Measurements from ENCODE around the gene FAM110C.
"Not testable (repeated sequence)": the region's sequence is repeated elsewhere in the genome, so short reads cannot be mapped to it uniquely, and the experiment has no call there.

- TF ChIP-seq, protein P1, sequence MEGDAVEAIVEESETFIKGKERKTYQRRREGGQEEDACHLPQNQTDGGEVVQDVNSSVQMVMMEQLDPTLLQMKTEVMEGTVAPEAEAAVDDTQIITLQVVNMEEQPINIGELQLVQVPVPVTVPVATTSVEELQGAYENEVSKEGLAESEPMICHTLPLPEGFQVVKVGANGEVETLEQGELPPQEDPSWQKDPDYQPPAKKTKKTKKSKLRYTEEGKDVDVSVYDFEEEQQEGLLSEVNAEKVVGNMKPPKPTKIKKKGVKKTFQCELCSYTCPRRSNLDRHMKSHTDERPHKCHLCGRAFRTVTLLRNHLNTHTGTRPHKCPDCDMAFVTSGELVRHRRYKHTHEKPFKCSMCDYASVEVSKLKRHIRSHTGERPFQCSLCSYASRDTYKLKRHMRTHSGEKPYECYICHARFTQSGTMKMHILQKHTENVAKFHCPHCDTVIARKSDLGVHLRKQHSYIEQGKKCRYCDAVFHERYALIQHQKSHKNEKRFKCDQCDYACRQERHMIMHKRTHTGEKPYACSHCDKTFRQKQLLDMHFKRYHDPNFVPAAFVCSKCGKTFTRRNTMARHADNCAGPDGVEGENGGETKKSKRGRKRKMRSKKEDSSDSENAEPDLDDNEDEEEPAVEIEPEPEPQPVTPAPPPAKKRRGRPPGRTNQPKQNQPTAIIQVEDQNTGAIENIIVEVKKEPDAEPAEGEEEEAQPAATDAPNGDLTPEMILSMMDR (conservative IDR thresholded peaks at IDR 0.05 in 1 of 2, IDR thresholded peaks at IDR 0.05 in 1 of 2; ENCODE audit: low read depth in 1 of 2, low read length in 2 of 2), result not testable (repeated sequence)
- not testable (repeated sequence) for TF ChIP-seq EZH2 (IDR thresholded peaks at IDR 0.05; ENCODE audit: low read length, missing control alignments)
Measured at GRCh38 chr2:20259-20658, 26.0 kb downstream of the FAM110C start.
